WTC11 (cell line): ENCODE results near the gene SYTL5. TPM values are rescaled to one million over a fixed set of nuclear protein-coding genes. Genes with fewer than 3 reads are reported as not detected.

Experiments used
- ATAC-seq: fragments of 200-7000 bp; cut with Tn5 transposase; 2 replicates; pipeline ENCODE4 v1.10.0; 2021; ENCODE audit warnings: mild to moderate bottlenecking, moderate library complexity
- CTCF ChIA-PET: fragments of 300-600 bp; sonication (Branson Sonifier 250); formaldehyde crosslinking; loops from one replicate; lab custom pipeline; 2021; ENCODE audit warnings: antibody characterized with exemption; lab: Charles Lee
- POLR2A ChIA-PET: fragments of 350-600 bp; sonication (Branson Sonifier 250); formaldehyde crosslinking; loops from one replicate; lab custom pipeline; 2021; ENCODE audit warnings: antibody characterized with exemption; lab: Charles Lee
- DNase-seq: peaks from one replicate; pipeline ENCODE4 v3.0.0; 2021; ENCODE audit warnings: low spot score
- H3K27ac Mint-ChIP-seq: 2 replicates; pipeline ENCODE4 v1.8.0; 2021; ENCODE audit warnings: mixed read lengths
- H3K27me3 Mint-ChIP-seq: 2 replicates; pipeline ENCODE4 v1.8.0; 2021; ENCODE audit warnings: low read depth, mild to moderate bottlenecking, moderate library complexity, mixed read lengths
- H3K36me3 Mint-ChIP-seq: 2 replicates; pipeline ENCODE4 v1.8.0; 2021; ENCODE audit warnings: mixed read lengths
- H3K4me1 Mint-ChIP-seq: 2 replicates; pipeline ENCODE4 v1.8.0; 2022; ENCODE audit warnings: mixed read lengths
- H3K4me3 Mint-ChIP-seq: 2 replicates; pipeline ENCODE4 v1.8.0; 2021; ENCODE audit warnings: mild to moderate bottlenecking, moderate library complexity, mixed read lengths
- H3K9me3 Mint-ChIP-seq: 2 replicates; pipeline ENCODE4 v1.8.0; 2021; ENCODE audit warnings: mixed read lengths
- CREM ChIP-seq: sonication (generic); formaldehyde crosslinking; IDR thresholded peaks from 2 replicates; pipeline ENCODE4 v1.8.1; 2022; ENCODE audit warnings: mild to moderate bottlenecking, missing genetic modification reagents, moderate library complexity
- CTCF ChIP-seq: fragments of 200-600 bp; IDR thresholded peaks from 2 replicates; pipeline ENCODE4 v1.8.0; 2022; ENCODE audit warnings: antibody characterized with exemption
- HMGXB4 ChIP-seq: sonication (generic); formaldehyde crosslinking; IDR thresholded peaks from 2 replicates; pipeline ENCODE4 v1.8.1; 2023; ENCODE audit warnings: mild to moderate bottlenecking, moderate library complexity, missing genetic modification reagents
- KAT7 ChIP-seq: sonication (generic); formaldehyde crosslinking; IDR thresholded peaks from 2 replicates; pipeline ENCODE4 v1.8.1; 2023; ENCODE audit warnings: missing genetic modification reagents, mild to moderate bottlenecking, borderline replicate concordance
- NR2C2 ChIP-seq: sonication (generic); formaldehyde crosslinking; IDR thresholded peaks from 2 replicates; pipeline ENCODE4 v1.8.0; 2022; ENCODE audit warnings: mild to moderate bottlenecking, missing genetic modification reagents
- NR3C1 ChIP-seq: sonication (generic); formaldehyde crosslinking; conservative IDR thresholded peaks from 2 replicates; pipeline ENCODE4 v1.8.1; 2023; ENCODE audit warnings: low read depth, mild to moderate bottlenecking, missing genetic modification reagents
- PRRX2 ChIP-seq: fragments of 250-450 bp; sonication (Bioruptor Pico); IDR thresholded peaks from 2 replicates; pipeline ENCODE4 v1.8.0; 2021; ENCODE audit warnings: mild to moderate bottlenecking
- SP1 ChIP-seq: sonication (generic); formaldehyde crosslinking; conservative IDR thresholded peaks from 2 replicates; pipeline ENCODE4 v1.8.1; 2022; ENCODE audit warnings: missing genetic modification reagents
- ZNF532 ChIP-seq: fragments of 250-450 bp; sonication (Bioruptor Pico); IDR thresholded peaks from 2 replicates; pipeline ENCODE4 v1.9.0; 2021; ENCODE audit warnings: mild to moderate bottlenecking, borderline replicate concordance
- ZSCAN18 ChIP-seq: fragments of 250-450 bp; sonication (Bioruptor Pico); IDR thresholded peaks from 2 replicates; pipeline ENCODE4 v2.1.2; 2022; ENCODE audit warnings: mild to moderate bottlenecking, moderate library complexity
- total RNA-seq: library from RNA; stranded (reverse); gene quantifications from 3 replicates; pipeline ENCODE4 v1.2.3, GENCODE V29; 2021
- TF ChIP-seq, protein P1 (sequence below): sonication (generic); formaldehyde crosslinking; IDR thresholded peaks from 2 replicates; pipeline ENCODE4 v1.8.0; 2023; ENCODE audit warnings: mild to moderate bottlenecking, missing genetic modification reagents
- TF ChIP-seq, protein P2 (sequence below): fragments of 250-450 bp; sonication (Bioruptor Pico); IDR thresholded peaks from 2 replicates; pipeline ENCODE4 v1.9.0; 2021; ENCODE audit warnings: mild to moderate bottlenecking

Gene SYTL5
- total RNA-seq, 1 experiment from 2014 or later: 0.26 TPM

DNA sequence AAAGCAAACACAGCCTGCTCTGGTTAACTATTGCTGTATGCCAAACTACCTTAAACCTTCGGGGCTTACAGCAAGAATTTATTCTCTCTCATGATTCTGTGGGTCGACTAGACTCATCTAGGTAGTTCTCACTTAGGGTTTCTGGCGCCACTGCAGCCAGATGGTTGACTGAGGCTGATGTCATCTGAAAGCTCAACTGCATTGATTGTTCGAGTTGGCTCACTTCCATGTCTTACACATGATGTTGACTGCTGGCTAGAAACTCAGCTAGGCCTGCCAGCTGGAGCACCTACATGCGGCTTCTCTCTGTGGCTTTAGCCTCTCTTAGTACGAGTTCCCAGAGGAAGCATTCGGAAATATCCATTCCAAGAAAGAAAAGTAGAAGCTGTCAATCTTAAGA, 111.1 kb downstream of the SYTL5 start:
- no peak for DNase-seq
- H3K4me3 Mint-ChIP-seq: no peak overlapping the region
- POLR2A ChIA-PET: no interaction called here

More for the DNA sequence above, 111.1 kb downstream of the SYTL5 start:
- H3K27ac Mint-ChIP-seq: no peak overlapping the region
- TF ChIP-seq HMGXB4 (CRISPR knock-in tag) (no peak), ZNF532 (CRISPR knock-in tag) (no peak), CREM (no peak), ZSCAN18 (no peak), PRRX2 (CRISPR knock-in tag) (no peak), KAT7 (CRISPR knock-in tag) (no peak), NR2C2 (CRISPR knock-in tag) (no peak), NR3C1 (CRISPR knock-in tag) (no peak), CTCF (no peak), SP1 (no peak)
- TF ChIP-seq, protein P1, sequence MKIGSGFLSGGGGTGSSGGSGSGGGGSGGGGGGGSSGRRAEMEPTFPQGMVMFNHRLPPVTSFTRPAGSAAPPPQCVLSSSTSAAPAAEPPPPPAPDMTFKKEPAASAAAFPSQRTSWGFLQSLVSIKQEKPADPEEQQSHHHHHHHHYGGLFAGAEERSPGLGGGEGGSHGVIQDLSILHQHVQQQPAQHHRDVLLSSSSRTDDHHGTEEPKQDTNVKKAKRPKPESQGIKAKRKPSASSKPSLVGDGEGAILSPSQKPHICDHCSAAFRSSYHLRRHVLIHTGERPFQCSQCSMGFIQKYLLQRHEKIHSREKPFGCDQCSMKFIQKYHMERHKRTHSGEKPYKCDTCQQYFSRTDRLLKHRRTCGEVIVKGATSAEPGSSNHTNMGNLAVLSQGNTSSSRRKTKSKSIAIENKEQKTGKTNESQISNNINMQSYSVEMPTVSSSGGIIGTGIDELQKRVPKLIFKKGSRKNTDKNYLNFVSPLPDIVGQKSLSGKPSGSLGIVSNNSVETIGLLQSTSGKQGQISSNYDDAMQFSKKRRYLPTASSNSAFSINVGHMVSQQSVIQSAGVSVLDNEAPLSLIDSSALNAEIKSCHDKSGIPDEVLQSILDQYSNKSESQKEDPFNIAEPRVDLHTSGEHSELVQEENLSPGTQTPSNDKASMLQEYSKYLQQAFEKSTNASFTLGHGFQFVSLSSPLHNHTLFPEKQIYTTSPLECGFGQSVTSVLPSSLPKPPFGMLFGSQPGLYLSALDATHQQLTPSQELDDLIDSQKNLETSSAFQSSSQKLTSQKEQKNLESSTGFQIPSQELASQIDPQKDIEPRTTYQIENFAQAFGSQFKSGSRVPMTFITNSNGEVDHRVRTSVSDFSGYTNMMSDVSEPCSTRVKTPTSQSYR (CRISPR knock-in tag): no peak
- TF ChIP-seq, protein P2, sequence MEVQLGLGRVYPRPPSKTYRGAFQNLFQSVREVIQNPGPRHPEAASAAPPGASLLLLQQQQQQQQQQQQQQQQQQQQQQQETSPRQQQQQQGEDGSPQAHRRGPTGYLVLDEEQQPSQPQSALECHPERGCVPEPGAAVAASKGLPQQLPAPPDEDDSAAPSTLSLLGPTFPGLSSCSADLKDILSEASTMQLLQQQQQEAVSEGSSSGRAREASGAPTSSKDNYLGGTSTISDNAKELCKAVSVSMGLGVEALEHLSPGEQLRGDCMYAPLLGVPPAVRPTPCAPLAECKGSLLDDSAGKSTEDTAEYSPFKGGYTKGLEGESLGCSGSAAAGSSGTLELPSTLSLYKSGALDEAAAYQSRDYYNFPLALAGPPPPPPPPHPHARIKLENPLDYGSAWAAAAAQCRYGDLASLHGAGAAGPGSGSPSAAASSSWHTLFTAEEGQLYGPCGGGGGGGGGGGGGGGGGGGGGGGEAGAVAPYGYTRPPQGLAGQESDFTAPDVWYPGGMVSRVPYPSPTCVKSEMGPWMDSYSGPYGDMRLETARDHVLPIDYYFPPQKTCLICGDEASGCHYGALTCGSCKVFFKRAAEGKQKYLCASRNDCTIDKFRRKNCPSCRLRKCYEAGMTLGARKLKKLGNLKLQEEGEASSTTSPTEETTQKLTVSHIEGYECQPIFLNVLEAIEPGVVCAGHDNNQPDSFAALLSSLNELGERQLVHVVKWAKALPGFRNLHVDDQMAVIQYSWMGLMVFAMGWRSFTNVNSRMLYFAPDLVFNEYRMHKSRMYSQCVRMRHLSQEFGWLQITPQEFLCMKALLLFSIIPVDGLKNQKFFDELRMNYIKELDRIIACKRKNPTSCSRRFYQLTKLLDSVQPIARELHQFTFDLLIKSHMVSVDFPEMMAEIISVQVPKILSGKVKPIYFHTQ (CRISPR knock-in tag): no peak
- no peaks in the 10 kb centered on the region for H3K36me3 Mint-ChIP-seq
- ATAC-seq: no peak
- no peaks in the 10 kb centered on the region for H3K27me3 Mint-ChIP-seq
- H3K4me1 Mint-ChIP-seq: no peaks in the 10 kb centered on the region
- H3K9me3 Mint-ChIP-seq: no peaks in the 10 kb centered on the region
- CTCF ChIA-PET: no interaction called here
